ENCODE results near the gene SIVA1.

- no peak for TF ChIP-seq CTCF (IDR thresholded peaks at IDR 0.05; ENCODE audit: borderline replicate concordance, extremely low read depth, low read length, poor library complexity, severe bottlenecking)
- no peak for TF ChIP-seq EZH2 (IDR thresholded peaks at IDR 0.05; ENCODE audit: borderline replicate concordance, low read depth, low read length, severe bottlenecking)
Observed at GRCh38 chr14:104703269-104703668, 49.7 kb upstream of the SIVA1 start.

Measured in DND-41 (cell line).